Measurements from ENCODE around the gene SNRNP200.
"Not testable (repeated sequence)": the region's sequence is repeated elsewhere in the genome, so short reads cannot be mapped to it uniquely, and the experiment has no call there.

The SNRNP200 gene

GRCh38 chr2:96306370-96306769, 1.0 kb upstream of the SNRNP200 start:
- H3K4me3 ChIP-seq (ENCODE audit: low read length): peak overlapping the region; percentile 100
- no peak for DNase-seq (ENCODE audit: low read depth)
- TF ChIP-seq CTCF (conservative IDR thresholded peaks at IDR 0.05; ENCODE audit: low read length): no peak

- no peak for DNase-seq (ENCODE audit: low read depth)
- peak overlapping the region; percentile 100 for H3K4me3 ChIP-seq (ENCODE audit: low read length)
- no peak for TF ChIP-seq CTCF (conservative IDR thresholded peaks at IDR 0.05; ENCODE audit: low read length)
Observed at GRCh38 chr2:96305979-96306308, 598 bp upstream of the SNRNP200 start.

GRCh38 chr2:96304606-96305005, 740 bp downstream of the SNRNP200 start:
- TF ChIP-seq CTCF (conservative IDR thresholded peaks at IDR 0.05; ENCODE audit: low read length): no peak
- DNase-seq (ENCODE audit: low read depth): no peak
- H3K4me3 ChIP-seq (ENCODE audit: low read length): peak overlapping the region; percentile 100

GRCh38 chr2:96301865-96302264, 3.5 kb downstream of the SNRNP200 start:
- no peak for DNase-seq (ENCODE audit: low read depth)
- TF ChIP-seq CTCF (conservative IDR thresholded peaks at IDR 0.05; ENCODE audit: low read length): no peak
- H3K4me3 ChIP-seq (ENCODE audit: low read length): no peak overlapping the region

GRCh38 chr2:96296925-96297324, 8.4 kb downstream of the SNRNP200 start:
- no peak for DNase-seq (ENCODE audit: low read depth)
- no peak for TF ChIP-seq CTCF (conservative IDR thresholded peaks at IDR 0.05; ENCODE audit: low read length)
- no peak overlapping the region for H3K4me3 ChIP-seq (ENCODE audit: low read length)

- not testable (repeated sequence) for H3K4me3 ChIP-seq (ENCODE audit: low read length)
- DNase-seq (ENCODE audit: low read depth): peak; percentile 8
Observed at GRCh38 chr2:96294271-96294670, 11.1 kb downstream of the SNRNP200 start.

- no peak for TF ChIP-seq CTCF (conservative IDR thresholded peaks at IDR 0.05; ENCODE audit: low read length)
Observed at GRCh38 chr2:96291751-96292150, 13.6 kb downstream of the SNRNP200 start.

GRCh38 chr2:96287273-96287856, 18.0 kb downstream of the SNRNP200 start:
- TF ChIP-seq CTCF (conservative IDR thresholded peaks at IDR 0.05; ENCODE audit: low read length): no peak
- H3K4me3 ChIP-seq (ENCODE audit: low read length): no peak overlapping the region
- DNase-seq (ENCODE audit: low read depth): no peak

More at GRCh38 chr2:96291751-96292150, 13.6 kb downstream of the SNRNP200 start:
- DNase-seq (ENCODE audit: low read depth): no peak
- H3K4me3 ChIP-seq (ENCODE audit: low read length): no peak overlapping the region

Measured in AG10803 (cell line).